ENCODE measurements around the gene INSYN2B. TPM values are rescaled to one million over a fixed set of nuclear protein-coding genes. Genes with fewer than 3 reads are reported as not detected.

The INSYN2B gene
- total RNA-seq, 1 experiment from 2014 or later = not detected

GRCh38 chr5:169832304-169832703 is 148.0 kb downstream of the INSYN2B start:
- Histone ChIP-seq H3K9me3 (ENCODE audit: control insufficient read depth in 1 of 2, insufficient read depth in 1 of 2, low read depth in 1 of 2, low read length in 2 of 2) (no peaks in the 10 kb centered on the region), H3K9me2 (ENCODE audit: insufficient read depth) (no peaks in the 10 kb centered on the region), H3K79me2 (ENCODE audit: insufficient read depth, low read length) (no peaks in the 10 kb centered on the region), H3K36me3 (ENCODE audit: control insufficient read depth in 1 of 2, insufficient read depth in 2 of 2, low read length in 2 of 2) (no peaks in the 10 kb centered on the region), H3K27ac (ENCODE audit: low read depth, low read length) (no peak overlapping the region), H4K20me1 (ENCODE audit: insufficient read depth) (no peaks in the 10 kb centered on the region), H3K27me3 (ENCODE audit: insufficient read depth, low read length) (no peaks in the 10 kb centered on the region; the same call in 1 of the 2 replicates), H3K4me1 (ENCODE audit: control insufficient read depth in 1 of 2, insufficient read depth in 2 of 2, low read length in 2 of 2) (no peaks in the 10 kb centered on the region), H3K9ac (ENCODE audit: low read length) (no peak overlapping the region), H3K4me3 (replicated peaks in 1 of 2; ENCODE audit: low read depth in 1 of 2, low read length in 2 of 2) (no peak overlapping the region), H2AFZ (ENCODE audit: low read depth, low read length, poor library complexity, severe bottlenecking) (no peak overlapping the region), H3K4me2 (ENCODE audit: low read length) (no peak overlapping the region)
- ChIA-PET POLR2A (no interaction called here), CTCF (no interaction called here), RAD21 (ENCODE audit: low non-redundant PET in 1 of 2, low total read pairs in 2 of 2, uncharacterized antibody in 2 of 2, unreplicated experiment in 2 of 2) (no interaction called here)
- DNase-seq (ENCODE audit: low read depth, low spot score) (no peak), ATAC-seq (no peak)
- no TSS peak for BruUV-seq (replicated peaks)
- intact Hi-C loops (cut with micrococcal nuclease) = no loop called here
- TF ChIP-seq POLR2AphosphoS5 (IDR thresholded peaks at IDR 0.05; ENCODE audit: low read depth, low read length) (no peak), EGR1 (IDR thresholded peaks at IDR 0.05; ENCODE audit: low read depth) (no peak), SRF (IDR thresholded peaks at IDR 0.05; ENCODE audit: low read depth) (no peak), ELF1 (IDR thresholded peaks at IDR 0.05; ENCODE audit: borderline replicate concordance, low read depth) (no peak)

- Histone ChIP-seq H3K4me3 (replicated peaks in 1 of 2; ENCODE audit: low read depth in 1 of 2, low read length in 2 of 2) (no peak overlapping the region), H3K9me2 (ENCODE audit: insufficient read depth) (no peaks in the 10 kb centered on the region), H3K27me3 (ENCODE audit: insufficient read depth, low read length) (no peaks in the 10 kb centered on the region; the same call in 1 of the 2 replicates), H3K4me2 (ENCODE audit: low read length) (no peak overlapping the region), H3K9me3 (ENCODE audit: control insufficient read depth in 1 of 2, insufficient read depth in 1 of 2, low read depth in 1 of 2, low read length in 2 of 2) (no peaks in the 10 kb centered on the region), H2AFZ (ENCODE audit: low read depth, low read length, poor library complexity, severe bottlenecking) (no peak overlapping the region), H3K36me3 (ENCODE audit: control insufficient read depth in 1 of 2, insufficient read depth in 2 of 2, low read length in 2 of 2) (no peaks in the 10 kb centered on the region), H3K27ac (ENCODE audit: low read depth, low read length) (no peak overlapping the region), H3K4me1 (ENCODE audit: control insufficient read depth in 1 of 2, insufficient read depth in 2 of 2, low read length in 2 of 2) (no peaks in the 10 kb centered on the region), H4K20me1 (ENCODE audit: insufficient read depth) (no peaks in the 10 kb centered on the region), H3K9ac (ENCODE audit: low read length) (no peak overlapping the region), H3K79me2 (ENCODE audit: insufficient read depth, low read length) (no peaks in the 10 kb centered on the region)
- intact Hi-C loops (cut with micrococcal nuclease) = no loop called here
- POLR2A ChIA-PET = no interaction called here
- no peak for ATAC-seq
- DNase-seq (ENCODE audit: low read depth, low spot score) = no peak
- RAD21 ChIA-PET (ENCODE audit: low non-redundant PET in 1 of 2, low total read pairs in 2 of 2, uncharacterized antibody in 2 of 2, unreplicated experiment in 2 of 2) = no interaction called here
- CTCF ChIA-PET = no interaction called here
- BruUV-seq (replicated peaks) = no TSS peak
- TF ChIP-seq CTCF (IDR thresholded peaks at IDR 0.05 in 2 of 3, conservative IDR thresholded peaks at IDR 0.05 in 1 of 3; ENCODE audit: borderline replicate concordance in 1 of 3, insufficient read depth in 1 of 3, low read depth in 2 of 3, low read length in 2 of 3) (no peak), SRF (IDR thresholded peaks at IDR 0.05; ENCODE audit: low read depth) (no peak), FOSL1 (IDR thresholded peaks at IDR 0.05; ENCODE audit: low read depth) (no peak), POLR2A (IDR thresholded peaks at IDR 0.05; ENCODE audit: borderline replicate concordance, extremely low read depth, insufficient read depth, insufficient read length) (no peak), CEBPB (IDR thresholded peaks at IDR 0.05; ENCODE audit: low read depth) (no peak), JUND (IDR thresholded peaks at IDR 0.05) (no peak), ELF1 (IDR thresholded peaks at IDR 0.05; ENCODE audit: borderline replicate concordance, low read depth) (no peak), RAD21 (IDR thresholded peaks at IDR 0.05; ENCODE audit: low read depth) (no peak), CBX3 (IDR thresholded peaks at IDR 0.05; ENCODE audit: low read depth) (no peak)
- TF ChIP-seq, protein P1, sequence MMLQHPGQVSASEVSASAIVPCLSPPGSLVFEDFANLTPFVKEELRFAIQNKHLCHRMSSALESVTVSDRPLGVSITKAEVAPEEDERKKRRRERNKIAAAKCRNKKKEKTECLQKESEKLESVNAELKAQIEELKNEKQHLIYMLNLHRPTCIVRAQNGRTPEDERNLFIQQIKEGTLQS (IDR thresholded peaks at IDR 0.05) = no peak
- TF ChIP-seq, protein P2, sequence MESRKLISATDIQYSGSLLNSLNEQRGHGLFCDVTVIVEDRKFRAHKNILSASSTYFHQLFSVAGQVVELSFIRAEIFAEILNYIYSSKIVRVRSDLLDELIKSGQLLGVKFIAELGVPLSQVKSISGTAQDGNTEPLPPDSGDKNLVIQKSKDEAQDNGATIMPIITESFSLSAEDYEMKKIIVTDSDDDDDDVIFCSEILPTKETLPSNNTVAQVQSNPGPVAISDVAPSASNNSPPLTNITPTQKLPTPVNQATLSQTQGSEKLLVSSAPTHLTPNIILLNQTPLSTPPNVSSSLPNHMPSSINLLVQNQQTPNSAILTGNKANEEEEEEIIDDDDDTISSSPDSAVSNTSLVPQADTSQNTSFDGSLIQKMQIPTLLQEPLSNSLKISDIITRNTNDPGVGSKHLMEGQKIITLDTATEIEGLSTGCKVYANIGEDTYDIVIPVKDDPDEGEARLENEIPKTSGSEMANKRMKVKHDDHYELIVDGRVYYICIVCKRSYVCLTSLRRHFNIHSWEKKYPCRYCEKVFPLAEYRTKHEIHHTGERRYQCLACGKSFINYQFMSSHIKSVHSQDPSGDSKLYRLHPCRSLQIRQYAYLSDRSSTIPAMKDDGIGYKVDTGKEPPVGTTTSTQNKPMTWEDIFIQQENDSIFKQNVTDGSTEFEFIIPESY (IDR thresholded peaks at IDR 0.05; ENCODE audit: extremely low read depth, insufficient replicate concordance, low read length) = no peak
- TF ChIP-seq, protein P3, sequence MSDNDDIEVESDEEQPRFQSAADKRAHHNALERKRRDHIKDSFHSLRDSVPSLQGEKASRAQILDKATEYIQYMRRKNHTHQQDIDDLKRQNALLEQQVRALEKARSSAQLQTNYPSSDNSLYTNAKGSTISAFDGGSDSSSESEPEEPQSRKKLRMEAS (IDR thresholded peaks at IDR 0.05) = no peak
Observed at GRCh38 chr5:169831331-169831730, 149.0 kb downstream of the INSYN2B start.
